Measurements from ENCODE around the gene LDHAL6B.

The LDHAL6B gene

GRCh38 chr15:59255680-59256336 is 49.2 kb downstream of the LDHAL6B start:
- no peak for DNase-seq

DNA sequence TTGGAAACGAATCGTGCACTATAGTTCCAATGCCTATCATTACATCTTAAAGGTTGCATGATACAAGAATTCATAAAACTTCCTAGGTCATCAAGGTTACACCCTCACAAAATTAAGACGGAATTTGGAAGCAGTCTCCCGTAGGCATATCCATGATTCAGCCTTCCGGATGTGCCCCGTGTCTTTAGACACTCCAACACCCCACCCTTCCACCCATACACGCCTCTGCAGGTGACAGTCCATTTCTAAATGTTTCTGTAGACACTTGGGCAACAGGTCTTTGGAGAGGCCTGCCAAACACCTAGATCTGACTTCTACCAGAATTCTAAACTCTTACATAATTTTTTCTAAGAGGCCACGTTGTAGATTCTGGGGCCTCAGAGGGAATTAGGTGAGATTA is 49.8 kb downstream of the LDHAL6B start:
- no peak for DNase-seq

- DNase-seq: no peak
These were observed 50.5 kb downstream of the LDHAL6B start for GRCh38 chr15:59257140-59257539.

Data from AML-193 (cell line).